Activated T-cell treated with anti-CD3 and anti-CD28 coated beads, Interleukin-2, amount 50 U/mL, for 72 hours (primary cell): Measurements from ENCODE around the gene MTLN. TPM values are rescaled to one million over a fixed set of nuclear protein-coding genes. Genes with fewer than 3 reads are reported as not detected.
"Not testable (repeated sequence)": the region's sequence is repeated elsewhere in the genome, so short reads cannot be mapped to it uniquely, and the experiment has no call there.

Experiments used
- ATAC-seq, 2 donors: fragments of 150-1000 bp; cut with Tn5 transposase; replicated peaks in 1 of 2; 2 replicates each; pipeline ENCODE4 v1.10.0; 2021; ENCODE audit warnings: moderate library complexity in 2 of 2, mild to moderate bottlenecking in 1 of 2
- DNase-seq, 2 donors: peaks; one replicate each; pipeline ENCODE4 v3.0.0; 2021 to 2022; ENCODE audit warnings: mixed read lengths in 1 of 2
- H3K27ac Mint-ChIP-seq: one replicate; pipeline ENCODE4 v1.8.0; 2022; ENCODE audit warnings: mild to moderate bottlenecking, moderate library complexity, mixed read lengths
- H3K27me3 Mint-ChIP-seq: one replicate; pipeline ENCODE4 v1.8.0; 2022; ENCODE audit warnings: low read depth, mixed read lengths
- H3K36me3 Mint-ChIP-seq, 2 donors: one replicate each; pipeline ENCODE4 v1.8.0; 2022; ENCODE audit warnings: mixed read lengths in 2 of 2, mild to moderate bottlenecking in 1 of 2; ENCODE audit not compliant: insufficient read depth in 2 of 2
- H3K4me1 Mint-ChIP-seq: one replicate; pipeline ENCODE4 v1.8.0; 2022; ENCODE audit warnings: low read depth, mixed read lengths
- H3K4me3 Mint-ChIP-seq, 2 donors: one replicate each; pipeline ENCODE4 v1.8.0; 2022; ENCODE audit warnings: mild to moderate bottlenecking in 2 of 2, mixed read lengths in 2 of 2, moderate library complexity in 2 of 2
- H3K9me3 Mint-ChIP-seq, 2 donors: one replicate each; pipeline ENCODE4 v1.8.0; 2022; ENCODE audit warnings: mixed read lengths in 2 of 2
- total RNA-seq, 2 donors: library from RNA; stranded (reverse); gene quantifications; one replicate each; pipeline ENCODE4 v1.2.3, GENCODE V29; 2022

The MTLN gene, protein sequence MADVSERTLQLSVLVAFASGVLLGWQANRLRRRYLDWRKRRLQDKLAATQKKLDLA
- 10 to 100 TPM; 36.2 to 43.0 TPM for total RNA-seq

DNA sequence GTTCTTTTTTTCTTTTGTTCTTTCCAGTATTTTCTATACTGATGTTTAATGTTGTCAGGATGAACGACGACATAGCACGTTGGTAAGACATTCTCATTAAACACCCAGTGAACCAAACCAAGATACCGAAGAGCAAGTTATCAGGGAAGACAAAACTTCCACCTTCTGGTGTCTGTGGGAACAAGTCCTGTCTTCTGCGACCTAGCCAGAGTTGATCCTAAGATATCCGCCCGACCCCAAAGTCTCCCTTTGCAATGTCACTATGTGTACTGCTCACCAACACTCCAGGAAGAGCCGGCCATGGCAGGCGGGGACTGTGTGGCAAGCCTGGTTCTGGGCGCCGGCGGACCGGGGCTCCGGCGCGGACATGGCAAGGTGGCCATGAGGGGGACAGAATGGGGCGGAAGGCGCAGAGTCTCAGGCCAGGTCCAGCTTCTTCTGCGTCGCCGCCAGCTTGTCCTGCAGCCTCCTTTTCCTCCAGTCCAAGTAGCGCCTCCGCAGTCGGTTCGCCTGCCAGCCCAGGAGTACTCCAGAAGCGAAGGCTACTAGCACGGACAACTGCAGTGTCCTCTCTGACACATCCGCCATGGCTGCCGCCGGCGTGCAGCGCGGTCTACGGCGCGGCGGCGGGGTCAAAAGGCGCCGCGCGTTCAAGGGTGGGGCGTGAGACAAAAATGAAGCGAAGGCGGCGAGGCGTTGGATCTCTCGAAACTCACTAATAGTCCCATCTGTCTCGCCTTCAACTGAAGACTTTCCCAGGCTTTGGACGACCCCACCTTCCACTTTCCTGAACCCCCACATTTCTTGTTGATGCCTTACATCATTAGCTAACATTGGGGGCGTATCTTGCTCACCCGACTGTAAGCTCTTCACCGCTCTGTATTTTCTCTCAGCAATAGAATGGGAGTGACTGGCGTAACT, at the start of gene MTLN:
TSS of gene MTLN (minus strand) at position 610 of the 921 bp plus-strand sequence. CDS start at position 588, 22 bp downstream.
- DNase-seq = peak; percentile 76 to 82
- ATAC-seq = peak; percentile 96 to 99
- Mint-ChIP-seq H3K4me1 (peaks cover 22% of the 10 kb centered on the region), H3K9me3 (peaks cover 0 to 1% of the 10 kb centered on the region in 2 donors), H3K4me3 (peak within 1 kb of the TSS; percentile 95 to 96), H3K36me3 (peaks cover 4 to 17% of the 10 kb centered on the region in 2 donors), H3K27ac (peak within 1 kb of the TSS; percentile 97), H3K27me3 (peaks cover 29% of the 10 kb centered on the region)

GRCh38 chr2:110261910-110262309, 49.6 kb upstream of the MTLN start:
- H3K36me3 Mint-ChIP-seq, H3K27ac Mint-ChIP-seq, H3K4me3 Mint-ChIP-seq, H3K4me1 Mint-ChIP-seq, H3K27me3 Mint-ChIP-seq, DNase-seq, ATAC-seq, H3K9me3 Mint-ChIP-seq: not testable (repeated sequence)

DNA sequence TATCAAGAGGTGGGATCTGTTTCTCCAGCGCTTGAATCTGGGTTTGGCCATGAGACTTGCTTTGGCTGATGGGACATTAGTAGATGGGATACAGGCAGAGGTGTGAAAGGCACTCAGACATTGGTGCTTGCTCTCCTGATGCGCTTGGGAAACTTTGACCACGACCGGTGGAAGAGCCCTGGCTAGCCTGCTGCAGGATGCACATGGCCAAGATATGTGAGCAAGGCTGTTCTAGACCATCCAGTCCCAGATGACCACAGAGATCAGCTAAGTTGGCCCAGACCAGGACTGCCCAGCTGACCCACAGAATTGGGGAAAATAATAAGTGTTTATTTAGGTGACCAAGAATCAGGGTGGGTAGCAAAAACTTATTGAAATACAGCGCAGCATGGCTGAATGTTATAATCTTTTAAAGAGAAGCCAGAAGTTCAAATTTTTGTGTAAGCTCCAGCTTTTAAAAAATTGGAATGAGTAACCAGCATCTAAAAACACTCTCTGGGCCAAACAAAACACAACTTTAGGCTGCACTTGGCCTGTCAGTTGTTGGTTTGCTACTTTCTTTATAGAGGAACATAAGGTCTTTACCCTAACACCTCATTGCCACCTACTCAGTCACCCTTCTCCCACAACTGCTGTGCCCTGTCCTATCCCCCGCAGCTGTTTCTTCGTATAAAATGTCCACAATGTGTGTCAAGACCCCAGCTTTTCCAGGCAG, 35.9 kb upstream of the MTLN start:
- H3K36me3 Mint-ChIP-seq, H3K4me1 Mint-ChIP-seq, DNase-seq, H3K27ac Mint-ChIP-seq, H3K4me3 Mint-ChIP-seq, H3K27me3 Mint-ChIP-seq, ATAC-seq, H3K9me3 Mint-ChIP-seq: not testable (repeated sequence)

DNA sequence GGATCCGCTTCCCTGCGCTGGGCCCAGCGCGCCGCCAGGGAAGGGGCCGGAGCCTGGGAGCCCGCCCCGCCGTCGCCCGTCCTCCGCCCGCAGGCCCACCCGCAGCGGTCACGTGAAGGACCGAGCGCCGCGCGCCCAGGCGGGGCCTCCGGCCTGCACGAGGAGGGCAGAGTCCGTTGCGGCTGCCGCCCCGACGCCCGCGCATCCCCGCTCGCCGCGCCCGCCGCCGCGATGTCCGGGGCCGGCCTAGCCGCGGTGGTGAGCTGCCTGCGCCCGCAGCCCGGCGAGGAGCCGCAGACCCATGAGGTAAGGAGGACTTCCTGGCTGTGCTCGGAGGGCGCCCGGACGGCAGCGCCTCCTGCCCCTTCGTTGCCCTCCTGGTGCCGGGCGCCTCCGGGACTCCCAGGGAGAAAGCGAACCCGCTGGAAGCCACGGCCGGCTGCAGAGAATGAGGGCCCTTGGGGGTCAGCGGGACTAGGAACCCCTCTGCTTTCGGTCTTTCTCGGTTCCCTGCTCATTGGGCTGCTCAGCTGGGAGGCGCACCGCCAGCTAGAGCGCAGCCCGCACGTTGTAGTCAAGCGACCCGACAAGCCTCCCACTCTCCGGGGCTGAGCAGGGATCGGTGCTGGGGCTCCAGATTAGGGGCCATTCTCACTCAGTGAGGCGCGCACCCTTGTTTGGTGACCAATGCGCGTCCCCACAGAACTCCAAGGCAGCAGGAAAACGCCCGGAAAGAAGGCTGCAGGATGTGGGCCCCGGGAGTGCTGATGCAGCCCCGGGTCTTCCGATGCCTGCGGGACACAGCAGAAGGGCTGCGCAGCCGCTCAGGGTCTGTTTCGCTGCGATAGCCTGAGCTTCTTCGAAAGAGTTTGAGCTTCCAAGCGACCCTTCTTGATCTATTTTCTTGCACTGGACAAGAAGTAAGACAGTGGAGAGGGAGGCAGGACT, 33.4 kb upstream of the MTLN start:
- H3K27me3 Mint-ChIP-seq, H3K4me3 Mint-ChIP-seq, H3K4me1 Mint-ChIP-seq, DNase-seq, H3K36me3 Mint-ChIP-seq, H3K27ac Mint-ChIP-seq, H3K9me3 Mint-ChIP-seq: not testable (repeated sequence)
- ATAC-seq = peak; percentile 52 to 76

GRCh38 chr2:110243283-110243682, 30.9 kb upstream of the MTLN start:
- not testable (repeated sequence) for DNase-seq

DNA sequence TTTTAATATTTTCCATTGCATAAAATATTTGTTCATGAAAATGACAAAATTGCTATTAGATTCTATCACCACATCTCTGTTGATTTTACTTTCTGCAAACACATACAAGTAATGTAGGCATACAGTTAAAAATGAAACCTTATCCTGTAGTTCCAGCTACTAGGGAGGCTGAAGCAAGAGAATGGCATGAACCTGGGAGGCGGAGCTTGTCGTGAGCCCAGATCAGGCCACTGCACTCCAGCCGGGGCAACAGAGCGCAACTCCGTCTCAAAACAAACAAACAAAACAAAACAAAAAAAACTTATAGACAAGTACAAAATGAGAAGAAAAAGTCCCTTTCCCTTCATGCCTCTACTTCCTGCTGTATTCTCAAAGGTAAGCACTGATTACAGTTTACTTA, 22.2 kb upstream of the MTLN start:
- H3K4me3 Mint-ChIP-seq, H3K36me3 Mint-ChIP-seq, H3K4me1 Mint-ChIP-seq, H3K9me3 Mint-ChIP-seq, ATAC-seq, H3K27me3 Mint-ChIP-seq, H3K27ac Mint-ChIP-seq, DNase-seq: not testable (repeated sequence)

More at GRCh38 chr2:110243283-110243682, 30.9 kb upstream of the MTLN start:
- H3K9me3 Mint-ChIP-seq, H3K4me1 Mint-ChIP-seq, ATAC-seq, H3K27ac Mint-ChIP-seq, H3K4me3 Mint-ChIP-seq, H3K36me3 Mint-ChIP-seq, H3K27me3 Mint-ChIP-seq: not testable (repeated sequence)

DNA sequence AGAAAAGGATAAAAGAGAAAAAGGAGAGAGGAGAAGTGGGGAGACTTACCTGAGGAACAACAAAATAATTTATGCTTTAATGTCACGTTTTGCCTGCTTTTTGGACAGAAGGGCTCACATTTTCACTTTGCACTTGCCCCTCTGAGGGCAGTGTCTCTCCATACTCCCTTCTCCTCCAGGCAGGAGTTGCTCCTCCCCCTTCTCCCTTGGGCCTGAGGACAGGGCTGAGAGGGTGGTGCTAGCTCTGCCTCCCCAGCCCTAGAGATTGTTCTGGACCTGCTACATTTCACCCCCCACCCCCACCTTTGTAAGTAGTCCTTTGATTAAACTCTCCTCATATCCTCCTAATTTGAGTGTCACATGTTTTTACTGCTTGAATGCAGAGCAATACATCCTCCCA, 17.5 kb upstream of the MTLN start:
- H3K4me1 Mint-ChIP-seq, H3K9me3 Mint-ChIP-seq, H3K4me3 Mint-ChIP-seq, ATAC-seq, DNase-seq, H3K27ac Mint-ChIP-seq, H3K36me3 Mint-ChIP-seq: not testable (repeated sequence)
- peaks cover 21% of the 10 kb centered on the region for H3K27me3 Mint-ChIP-seq

DNA sequence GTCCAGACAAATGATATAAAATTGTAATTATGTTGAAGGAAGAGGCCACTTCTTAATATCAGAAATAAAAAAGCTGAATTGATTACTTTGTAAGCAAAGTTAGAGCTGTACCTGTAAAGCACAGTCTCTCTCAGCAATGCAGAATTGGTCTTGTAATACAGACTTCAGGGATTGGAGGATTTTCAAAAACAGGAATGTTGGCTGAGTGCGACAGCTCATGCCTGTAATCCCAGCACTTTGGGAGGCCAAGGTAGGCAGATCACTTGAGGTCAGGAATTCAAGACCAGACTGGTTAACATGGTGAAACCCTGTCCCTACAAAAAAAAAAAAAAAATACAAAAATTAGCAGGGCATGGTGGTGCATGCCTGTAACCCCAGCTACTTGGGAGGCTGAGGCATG, 10.3 kb upstream of the MTLN start:
- not testable (repeated sequence) for ATAC-seq, H3K4me1 Mint-ChIP-seq, H3K36me3 Mint-ChIP-seq, H3K9me3 Mint-ChIP-seq, H3K27ac Mint-ChIP-seq, DNase-seq, H3K4me3 Mint-ChIP-seq
- peaks cover 45% of the 10 kb centered on the region for H3K27me3 Mint-ChIP-seq

- peaks cover 39% of the 10 kb centered on the region for H3K27me3 Mint-ChIP-seq
- ATAC-seq = no peak
- no peaks in the 10 kb centered on the region for H3K9me3 Mint-ChIP-seq
- no peaks in the 10 kb centered on the region for H3K36me3 Mint-ChIP-seq
- no peaks in the 10 kb centered on the region for H3K4me1 Mint-ChIP-seq
- DNase-seq = no peak
- H3K4me3 Mint-ChIP-seq = no peak overlapping the region
- H3K27ac Mint-ChIP-seq = no peak overlapping the region
Observed at GRCh38 chr2:110221938-110222337, 9.6 kb upstream of the MTLN start.

DNA sequence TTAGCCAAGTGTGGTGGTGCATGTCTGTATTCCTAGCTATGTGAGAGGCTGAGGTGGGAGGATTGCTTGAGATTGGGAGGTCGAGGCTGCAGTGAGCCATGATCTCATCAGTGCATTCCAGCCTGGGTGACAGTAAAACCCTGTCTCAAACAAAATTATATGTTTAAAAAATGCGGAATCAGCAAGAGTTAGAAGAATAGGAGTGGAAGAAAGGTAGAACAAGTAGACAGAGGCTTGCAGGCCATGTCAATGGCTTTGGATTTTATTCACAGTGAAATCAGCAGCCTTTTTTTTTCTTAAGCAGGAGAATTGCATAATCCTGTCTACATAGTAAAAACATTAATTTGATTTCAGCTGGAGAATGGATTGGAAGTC, 7.8 kb upstream of the MTLN start:
- Mint-ChIP-seq H3K4me3 (no peak overlapping the region), H3K9me3 (no peaks in the 10 kb centered on the region), H3K27me3 (peaks cover 48% of the 10 kb centered on the region), H3K4me1 (no peaks in the 10 kb centered on the region), H3K27ac (no peak overlapping the region), H3K36me3 (no peaks in the 10 kb centered on the region)
- no peak for DNase-seq
- no peak for ATAC-seq

- Mint-ChIP-seq H3K4me1 (no peaks in the 10 kb centered on the region), H3K36me3 (no peaks in the 10 kb centered on the region), H3K4me3 (no peak overlapping the region), H3K9me3 (no peaks in the 10 kb centered on the region), H3K27me3 (peaks cover 54% of the 10 kb centered on the region), H3K27ac (no peak overlapping the region)
- ATAC-seq (no peak), DNase-seq (no peak)
Observed at GRCh38 chr2:110219496-110220189, 7.3 kb upstream of the MTLN start.

DNA sequence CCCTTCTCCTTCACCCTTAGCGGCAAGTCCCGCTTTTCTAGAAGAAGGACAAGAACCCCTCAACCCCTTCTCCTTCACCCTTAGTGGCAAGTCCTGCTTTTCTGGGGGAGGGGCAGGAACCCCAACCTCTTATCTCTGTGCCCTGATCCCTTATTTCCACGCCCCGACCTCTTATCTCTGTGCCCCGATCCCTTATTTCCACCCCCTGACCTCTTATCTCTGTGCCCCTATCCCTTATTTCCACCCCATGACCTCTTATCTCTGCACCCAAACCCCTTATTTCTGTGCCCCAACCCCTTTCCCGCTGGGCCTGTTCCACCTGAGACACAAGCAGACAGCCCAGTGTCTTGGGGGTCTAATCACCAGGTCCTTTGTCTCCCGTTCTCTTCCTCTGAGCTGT, 6.5 kb upstream of the MTLN start:
- H3K36me3 Mint-ChIP-seq, H3K9me3 Mint-ChIP-seq, ATAC-seq, H3K4me1 Mint-ChIP-seq, DNase-seq, H3K4me3 Mint-ChIP-seq, H3K27ac Mint-ChIP-seq: not testable (repeated sequence)
- peaks cover 59% of the 10 kb centered on the region for H3K27me3 Mint-ChIP-seq
